Nephron (organoid): Measurements from ENCODE around the gene NDFIP1.

ENCODE experiments used
- H3K27ac Mint-ChIP-seq, 3 experiments: 2 replicates each; pipeline ENCODE4 v1.8.0; 2020; ENCODE audit warnings: mixed read lengths in 3 of 3, mild to moderate bottlenecking in 2 of 3, moderate library complexity in 1 of 3
- H3K27me3 Mint-ChIP-seq: 2 replicates; pipeline ENCODE4 v1.8.0; 2021; ENCODE audit warnings: low read depth, mild to moderate bottlenecking, moderate library complexity, mixed read lengths
- H3K36me3 Mint-ChIP-seq: 2 replicates; pipeline ENCODE4 v1.8.0; 2020; ENCODE audit warnings: low read depth, mixed read lengths
- H3K4me1 Mint-ChIP-seq: 2 replicates; pipeline ENCODE4 v1.8.0; 2020; ENCODE audit warnings: mixed read lengths
- H3K4me3 Mint-ChIP-seq, 3 experiments: 2 replicates each; pipeline ENCODE4 v1.8.0; 2020; ENCODE audit warnings: mild to moderate bottlenecking in 3 of 3, mixed read lengths in 3 of 3, moderate library complexity in 2 of 3
- H3K9me3 Mint-ChIP-seq: 2 replicates; pipeline ENCODE4 v1.8.0; 2020; ENCODE audit warnings: mixed read lengths
- CTCF ChIP-seq, 3 experiments: fragments of 200-600 bp; sonication (generic); IDR thresholded peaks; one replicate each; pipeline ENCODE4 v1.5.0; 2021; ENCODE audit warnings: antibody characterized with exemption in 3 of 3; ENCODE audit not compliant: unreplicated experiment in 3 of 3

NDFIP1 gene

GRCh38 chr5:142125378-142125777 lies 16.8 kb downstream of the NDFIP1 start:
- Mint-ChIP-seq H3K27me3 (no peaks in the 10 kb centered on the region), H3K9me3 (peaks cover 13% of the 10 kb centered on the region), H3K4me1 (peaks cover 18% of the 10 kb centered on the region), H3K4me3 (no peak overlapping the region), H3K36me3 (peaks cover 53% of the 10 kb centered on the region), H3K27ac (no peak overlapping the region)
- no peak for TF ChIP-seq CTCF (IDR thresholded peaks at IDR 0.05; ENCODE audit: unreplicated experiment in 3 of 3)

- Mint-ChIP-seq H3K27me3 (no peaks in the 10 kb centered on the region), H3K27ac (no peak overlapping the region), H3K4me1 (peaks cover 13% of the 10 kb centered on the region), H3K4me3 (no peak overlapping the region), H3K9me3 (peaks cover 13% of the 10 kb centered on the region), H3K36me3 (peaks cover 50% of the 10 kb centered on the region)
- no peak for TF ChIP-seq CTCF (IDR thresholded peaks at IDR 0.05; ENCODE audit: unreplicated experiment in 3 of 3)
Observed at GRCh38 chr5:142125963-142126362, 17.4 kb downstream of the NDFIP1 start.

GRCh38 chr5:142128675-142129208 lies 20.2 kb downstream of the NDFIP1 start:
- H3K4me1 Mint-ChIP-seq: peaks cover 13% of the 10 kb centered on the region
- H3K9me3 Mint-ChIP-seq: peaks cover 13% of the 10 kb centered on the region
- no peak overlapping the region for H3K4me3 Mint-ChIP-seq
- peak overlapping the region in 1 of 3 experiments; percentile 31 for H3K27ac Mint-ChIP-seq
- no peak for TF ChIP-seq CTCF (IDR thresholded peaks at IDR 0.05; ENCODE audit: unreplicated experiment in 3 of 3)
- H3K27me3 Mint-ChIP-seq: no peaks in the 10 kb centered on the region
- peaks cover 33% of the 10 kb centered on the region for H3K36me3 Mint-ChIP-seq

GRCh38 chr5:142129446-142130066 lies 21.0 kb downstream of the NDFIP1 start:
- peaks cover 13% of the 10 kb centered on the region for H3K4me1 Mint-ChIP-seq
- H3K36me3 Mint-ChIP-seq: peaks cover 25% of the 10 kb centered on the region
- H3K4me3 Mint-ChIP-seq: no peak overlapping the region
- peaks cover 7% of the 10 kb centered on the region for H3K9me3 Mint-ChIP-seq
- H3K27ac Mint-ChIP-seq: peak overlapping the region in 1 of 3 experiments; percentile 31
- H3K27me3 Mint-ChIP-seq: no peaks in the 10 kb centered on the region
- TF ChIP-seq CTCF (IDR thresholded peaks at IDR 0.05; ENCODE audit: unreplicated experiment in 3 of 3): no peak

GRCh38 chr5:142131394-142131793 lies 22.8 kb downstream of the NDFIP1 start:
- H3K4me1 Mint-ChIP-seq: peaks cover 13% of the 10 kb centered on the region
- no peak overlapping the region for H3K4me3 Mint-ChIP-seq
- H3K9me3 Mint-ChIP-seq: peaks cover 3% of the 10 kb centered on the region
- no peak overlapping the region for H3K27ac Mint-ChIP-seq
- no peak for TF ChIP-seq CTCF (IDR thresholded peaks at IDR 0.05; ENCODE audit: unreplicated experiment in 3 of 3)
- H3K27me3 Mint-ChIP-seq: no peaks in the 10 kb centered on the region
- peaks cover 25% of the 10 kb centered on the region for H3K36me3 Mint-ChIP-seq

GRCh38 chr5:142132916-142133315 lies 24.3 kb downstream of the NDFIP1 start:
- Mint-ChIP-seq H3K4me3 (no peak overlapping the region), H3K9me3 (no peaks in the 10 kb centered on the region), H3K27me3 (no peaks in the 10 kb centered on the region), H3K27ac (no peak overlapping the region), H3K4me1 (peaks cover 13% of the 10 kb centered on the region), H3K36me3 (peaks cover 25% of the 10 kb centered on the region)
- no peak for TF ChIP-seq CTCF (IDR thresholded peaks at IDR 0.05; ENCODE audit: unreplicated experiment in 3 of 3)
